HCT116 (cell line): ENCODE measurements around the gene ENSA. TPM values are rescaled to one million over a fixed set of nuclear protein-coding genes. Genes with fewer than 3 reads are reported as not detected.

Experiments
- ATAC-seq: fragments of 200-7000 bp; cut with Tn5 transposase; 2 replicates; pipeline ENCODE4 v1.9.1; 2020; ENCODE audit warnings: mild to moderate bottlenecking, moderate library complexity
- BruUV-seq: library from RNA; stranded (reverse); fragments of 400-500 nt; replicated peaks from 2 replicates; lab custom pipeline; 2021; lab: Mats Ljungman, UMichigan
- CTCF ChIA-PET: fragments of 300-600 bp; sonication (Branson Sonifier 250); formaldehyde crosslinking; loops from one replicate; lab custom pipeline; 2021; ENCODE audit warnings: antibody characterized with exemption; lab: Charles Lee
- POLR2A ChIA-PET: fragments of 300-600, 350-600 bp; sonication (Branson Sonifier 250); formaldehyde crosslinking; loops from one replicate; lab custom pipeline; 2021; ENCODE audit warnings: antibody characterized with exemption; lab: Charles Lee
- RAD21 ChIA-PET, 2 experiments: fragments of 300-600 bp; sonication (Branson Sonifier 250); formaldehyde crosslinking; loops; one replicate each; lab custom pipeline; 2023; ENCODE audit warnings: low total read pairs in 2 of 2; ENCODE audit not compliant: uncharacterized antibody in 2 of 2, unreplicated experiment in 2 of 2, low non-redundant PET in 1 of 2; lab: Charles Lee
- DNase-seq: peaks from one replicate; pipeline ENCODE4 v3.0.0-alpha.2; 2010; ENCODE audit warnings: low read depth, low spot score
- H2AFZ ChIP-seq: fragments of 200-600 bp; shearing (Covaris generic), sonication (generic); 2 replicates; pipeline ENCODE4 v1.6.1; 2017; ENCODE audit warnings: low read depth, mixed run types, mixed read lengths, antibody characterized with exemption, low read length; ENCODE audit not compliant: poor library complexity, severe bottlenecking
- H3K27ac ChIP-seq: 2 replicates; pipeline ENCODE4 v1.5.1; 2012; ENCODE audit warnings: low read depth, low read length
- H3K27me3 ChIP-seq: fragments of 200-600 bp; sonication (generic); 2 replicates; pipeline ENCODE4 v1.6.1; 2016; ENCODE audit warnings: mixed run types, low read length, mixed read lengths; ENCODE audit not compliant: insufficient read depth
- H3K36me3 ChIP-seq, 2 experiments: fragments of 200-500 bp in 1 of 2; fragments of 200-600 bp in 1 of 2; sonication (Bioruptor generic) in 1 of 2; sonication (generic) in 1 of 2; 2 replicates each; pipeline versions ENCODE4 v1.5.1 to v1.6.1; 2014 to 2016; ENCODE audit warnings: low read length in 2 of 2, inconsistent platforms in 1 of 2, mixed read lengths in 1 of 2, mixed run types in 1 of 2; ENCODE audit not compliant: insufficient read depth in 2 of 2, control insufficient read depth in 1 of 2
- H3K4me1 ChIP-seq, 2 experiments: fragments of 200-600 bp in 1 of 2; sonication (generic) in 1 of 2; 2 replicates each; pipeline versions ENCODE4 v1.5.1 to v1.6.1; 2012 to 2017; ENCODE audit warnings: low read length in 2 of 2, inconsistent platforms in 1 of 2, mild to moderate bottlenecking in 1 of 2, mixed read lengths in 1 of 2, mixed run types in 1 of 2, moderate library complexity in 1 of 2; ENCODE audit not compliant: insufficient read depth in 2 of 2, control insufficient read depth in 1 of 2
- H3K4me2 ChIP-seq: fragments of 200-600 bp; sonication (generic); 2 replicates; pipeline ENCODE4 v1.6.1; 2017; ENCODE audit warnings: mixed run types, low read length, mixed read lengths
- H3K4me3 ChIP-seq, 2 experiments: fragments of 200-600 bp in 1 of 2; sonication (generic) in 1 of 2; replicated peaks in 1 of 2; 2 replicates each; pipeline ENCODE4 v1.5.1; 2011 to 2016; ENCODE audit warnings: low read length in 2 of 2, control low read depth in 1 of 2, low read depth in 1 of 2, mild to moderate bottlenecking in 1 of 2, mixed read lengths in 1 of 2, mixed run types in 1 of 2
- H3K79me2 ChIP-seq: fragments of 200-600 bp; sonication (generic); 2 replicates; pipeline ENCODE4 v1.6.1; 2017; ENCODE audit warnings: mild to moderate bottlenecking, mixed run types, low read length, moderate library complexity, mixed read lengths; ENCODE audit not compliant: insufficient read depth
- H3K9ac ChIP-seq: fragments of 200-600 bp; sonication (generic); 2 replicates; pipeline ENCODE4 v1.6.1; 2016; ENCODE audit warnings: low read length, mixed read lengths
- H3K9me2 ChIP-seq: fragments of 200-600 bp; sonication (generic), shearing (Covaris generic); 2 replicates; pipeline ENCODE4 v1.6.1; 2017; ENCODE audit warnings: mixed run types, mild to moderate bottlenecking, moderate library complexity; ENCODE audit not compliant: insufficient read depth
- H3K9me3 ChIP-seq, 2 experiments: fragments of 200-500 bp in 1 of 2; fragments of 200-600 bp in 1 of 2; sonication (Bioruptor generic) in 1 of 2; sonication (generic) in 1 of 2; 2 replicates each; pipeline ENCODE4 v1.6.1; 2014 to 2017; ENCODE audit warnings: low read length in 2 of 2, mixed read lengths in 2 of 2, inconsistent platforms in 1 of 2, low read depth in 1 of 2, mild to moderate bottlenecking in 1 of 2, mixed run types in 1 of 2, moderate library complexity in 1 of 2; ENCODE audit not compliant: control insufficient read depth in 1 of 2, insufficient read depth in 1 of 2
- H4K20me1 ChIP-seq: fragments of 200-600 bp; sonication (generic), shearing (Covaris generic); 2 replicates; pipeline ENCODE4 v1.6.1; 2017; ENCODE audit warnings: mixed run types, mild to moderate bottlenecking, moderate library complexity; ENCODE audit not compliant: insufficient read depth
- CBX3 ChIP-seq: IDR thresholded peaks from 2 replicates; pipeline ENCODE4 v1.6.1; 2012; ENCODE audit warnings: low read depth
- CEBPB ChIP-seq: IDR thresholded peaks from 2 replicates; pipeline ENCODE4 v1.6.1; 2012; ENCODE audit warnings: low read depth
- EGR1 ChIP-seq: IDR thresholded peaks from 2 replicates; pipeline ENCODE4 v1.6.1; 2012; ENCODE audit warnings: low read depth
- EZH2phosphoT487 ChIP-seq: fragments of 200-600 bp; IDR thresholded peaks from 2 replicates; pipeline ENCODE4 v1.6.1; 2018; ENCODE audit warnings: antibody characterized with exemption, borderline replicate concordance
- FOSL1 ChIP-seq: IDR thresholded peaks from 2 replicates; pipeline ENCODE4 v1.6.1; 2012; ENCODE audit warnings: low read depth
- JUND ChIP-seq: IDR thresholded peaks from 2 replicates; pipeline ENCODE4 v1.6.1; 2012
- POLR2A ChIP-seq: IDR thresholded peaks from 2 replicates; pipeline ENCODE4 v1.7.0; 2011; ENCODE audit warnings: borderline replicate concordance; ENCODE audit not compliant: insufficient read depth, insufficient read length; ENCODE audit errors: extremely low read depth
- POLR2AphosphoS5 ChIP-seq: IDR thresholded peaks from 2 replicates; pipeline ENCODE4 v1.6.1; 2011; ENCODE audit warnings: mild to moderate bottlenecking, low read depth, low read length, moderate library complexity
- SRF ChIP-seq: IDR thresholded peaks from 2 replicates; pipeline ENCODE4 v1.6.1; 2012; ENCODE audit warnings: low read depth
- ZFX ChIP-seq: fragments of 450-650 bp; IDR thresholded peaks from 2 replicates; pipeline ENCODE4 v1.6.1; 2017
- intact Hi-C: fragments of 100-400 bp; cut with micrococcal nuclease; formaldehyde crosslinking; loops from 2 replicates; pipeline ENCODE4 v1.10.0; 2022
- total RNA-seq: library from RNA; stranded (reverse); gene quantifications from one replicate; pipeline ENCODE4 v1.2.1, GENCODE V29; 2021; ENCODE audit not compliant: unreplicated experiment
- TF ChIP-seq, protein P1 (sequence below): IDR thresholded peaks from 2 replicates; pipeline ENCODE4 v1.6.1; 2012
- TF ChIP-seq, protein P2 (sequence below): IDR thresholded peaks from 2 replicates; pipeline ENCODE4 v1.6.1; 2012; ENCODE audit warnings: low read depth
- TF ChIP-seq, protein P3 (sequence below): IDR thresholded peaks from 2 replicates; pipeline ENCODE4 v1.6.1; 2012

Gene ENSA
- total RNA-seq, 1 experiment from 2014 or later = 130 TPM

GRCh38 chr1:150576794-150577556, 52.4 kb downstream of the ENSA start:
- H3K4me1 ChIP-seq = peaks cover 33 to 65% of the 10 kb centered on the region in 2 experiments

More at GRCh38 chr1:150576794-150577556, 52.4 kb downstream of the ENSA start:
- ATAC-seq (no peak), DNase-seq (no peak)
- Histone ChIP-seq H3K9me2 (no peaks in the 10 kb centered on the region), H3K27ac (no peak overlapping the region), H3K9ac (peak overlapping the region; percentile 86), H2AFZ (no peak overlapping the region), H3K79me2 (peaks cover 82% of the 10 kb centered on the region), H3K27me3 (no peaks in the 10 kb centered on the region), H3K9me3 (no peaks in the 10 kb centered on the region), H4K20me1 (peaks cover 58% of the 10 kb centered on the region), H3K36me3 (peaks cover 35 to 58% of the 10 kb centered on the region in 2 experiments), H3K4me2 (peak overlapping the region; percentile 86), H3K4me3 (peak overlapping the region; percentile 71 to 80; a peak in 2 of 4 replicates)
- intact Hi-C loops = loop anchor here (5.0 kb wide), 1 partner anchor 400 kb away; no protein-coding TSS in a partner anchor
- TF ChIP-seq EZH2phosphoT487 (no peak), CBX3 (no peak), JUND (no peak), CEBPB (no peak), SRF (no peak), ZFX (no peak), POLR2A (no peak), FOSL1 (no peak), POLR2AphosphoS5 (no peak; the same call in 1 of the 2 replicates), EGR1 (no peak)
- TF ChIP-seq, protein P1, sequence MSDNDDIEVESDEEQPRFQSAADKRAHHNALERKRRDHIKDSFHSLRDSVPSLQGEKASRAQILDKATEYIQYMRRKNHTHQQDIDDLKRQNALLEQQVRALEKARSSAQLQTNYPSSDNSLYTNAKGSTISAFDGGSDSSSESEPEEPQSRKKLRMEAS = no peak
- TF ChIP-seq, protein P2, sequence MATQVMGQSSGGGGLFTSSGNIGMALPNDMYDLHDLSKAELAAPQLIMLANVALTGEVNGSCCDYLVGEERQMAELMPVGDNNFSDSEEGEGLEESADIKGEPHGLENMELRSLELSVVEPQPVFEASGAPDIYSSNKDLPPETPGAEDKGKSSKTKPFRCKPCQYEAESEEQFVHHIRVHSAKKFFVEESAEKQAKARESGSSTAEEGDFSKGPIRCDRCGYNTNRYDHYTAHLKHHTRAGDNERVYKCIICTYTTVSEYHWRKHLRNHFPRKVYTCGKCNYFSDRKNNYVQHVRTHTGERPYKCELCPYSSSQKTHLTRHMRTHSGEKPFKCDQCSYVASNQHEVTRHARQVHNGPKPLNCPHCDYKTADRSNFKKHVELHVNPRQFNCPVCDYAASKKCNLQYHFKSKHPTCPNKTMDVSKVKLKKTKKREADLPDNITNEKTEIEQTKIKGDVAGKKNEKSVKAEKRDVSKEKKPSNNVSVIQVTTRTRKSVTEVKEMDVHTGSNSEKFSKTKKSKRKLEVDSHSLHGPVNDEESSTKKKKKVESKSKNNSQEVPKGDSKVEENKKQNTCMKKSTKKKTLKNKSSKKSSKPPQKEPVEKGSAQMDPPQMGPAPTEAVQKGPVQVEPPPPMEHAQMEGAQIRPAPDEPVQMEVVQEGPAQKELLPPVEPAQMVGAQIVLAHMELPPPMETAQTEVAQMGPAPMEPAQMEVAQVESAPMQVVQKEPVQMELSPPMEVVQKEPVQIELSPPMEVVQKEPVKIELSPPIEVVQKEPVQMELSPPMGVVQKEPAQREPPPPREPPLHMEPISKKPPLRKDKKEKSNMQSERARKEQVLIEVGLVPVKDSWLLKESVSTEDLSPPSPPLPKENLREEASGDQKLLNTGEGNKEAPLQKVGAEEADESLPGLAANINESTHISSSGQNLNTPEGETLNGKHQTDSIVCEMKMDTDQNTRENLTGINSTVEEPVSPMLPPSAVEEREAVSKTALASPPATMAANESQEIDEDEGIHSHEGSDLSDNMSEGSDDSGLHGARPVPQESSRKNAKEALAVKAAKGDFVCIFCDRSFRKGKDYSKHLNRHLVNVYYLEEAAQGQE = no peak
- TF ChIP-seq, protein P3, sequence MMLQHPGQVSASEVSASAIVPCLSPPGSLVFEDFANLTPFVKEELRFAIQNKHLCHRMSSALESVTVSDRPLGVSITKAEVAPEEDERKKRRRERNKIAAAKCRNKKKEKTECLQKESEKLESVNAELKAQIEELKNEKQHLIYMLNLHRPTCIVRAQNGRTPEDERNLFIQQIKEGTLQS = no peak
- ChIA-PET CTCF (no interaction called here), RAD21 (no interaction called here), POLR2A (interaction anchor here (1.5 to 1.6 kb wide), 3 partner anchors 9 to 28 kb away, joined by 3 to 5 read pairs (median 4); no protein-coding TSS in a partner anchor)
- no TSS peak for BruUV-seq
